Measurements from ENCODE around the gene AKT1S1.
A peak's percentile ranks its signal among the peaks of the same experiment; 100 is the strongest.

AKT1S1 gene

GRCh38 chr19:49870309-49870901 is 6.8 kb downstream of the AKT1S1 start:
- no peak for DNase-seq (ENCODE audit: low read depth in 3 of 3, low spot score in 1 of 3)

GRCh38 chr19:49869484-49870308 is 7.5 kb downstream of the AKT1S1 start:
- peak; percentile 71 to 82 (median 75) for DNase-seq (ENCODE audit: low read depth in 3 of 3, low spot score in 1 of 3)

- DNase-seq (ENCODE audit: low read depth in 3 of 3, low spot score in 1 of 3) = peak in 1 of 3 donors; percentile 62
Measured at GRCh38 chr19:49869009-49869483, 8.1 kb downstream of the AKT1S1 start.

GRCh38 chr19:49866933-49867782 is 10.0 kb downstream of the AKT1S1 start, which contains the start of gene PNKP:
Gene PNKP, minus strand, starts transcription at chr19:49867576. Its CDS starts 372 bp downstream, at chr19:49867204.
- peak; percentile 46 to 95 (median 63) for DNase-seq (ENCODE audit: low read depth in 3 of 3, low spot score in 1 of 3)

- DNase-seq (ENCODE audit: low read depth in 3 of 3, low spot score in 1 of 3) = no peak
Measured at GRCh38 chr19:49864890-49865289, 12.3 kb downstream of the AKT1S1 start.

- no peak for DNase-seq (ENCODE audit: low read depth in 3 of 3, low spot score in 1 of 3)
Measured at GRCh38 chr19:49863935-49864320, 13.2 kb downstream of the AKT1S1 start.

- no peak for DNase-seq (ENCODE audit: low read depth in 3 of 3, low spot score in 1 of 3)
Measured at GRCh38 chr19:49863254-49863934, 13.8 kb downstream of the AKT1S1 start.

GRCh38 chr19:49862391-49863253 is 14.5 kb downstream of the AKT1S1 start:
- DNase-seq (ENCODE audit: low read depth in 3 of 3, low spot score in 1 of 3) = no peak

- no peak for DNase-seq (ENCODE audit: low read depth in 3 of 3, low spot score in 1 of 3)
Measured at GRCh38 chr19:49861541-49862378, 15.4 kb downstream of the AKT1S1 start.

- no peak for DNase-seq (ENCODE audit: low read depth in 3 of 3, low spot score in 1 of 3)
Measured at GRCh38 chr19:49861107-49861506, 16.0 kb downstream of the AKT1S1 start.

GRCh38 chr19:49860336-49861102 is 16.6 kb downstream of the AKT1S1 start:
- DNase-seq (ENCODE audit: low read depth in 3 of 3, low spot score in 1 of 3) = no peak

- DNase-seq (ENCODE audit: low read depth in 3 of 3, low spot score in 1 of 3) = no peak
Measured at GRCh38 chr19:49859682-49860335, 17.3 kb downstream of the AKT1S1 start.

- no peak for DNase-seq (ENCODE audit: low read depth in 3 of 3, low spot score in 1 of 3)
Measured at GRCh38 chr19:49858088-49858985, 18.8 kb downstream of the AKT1S1 start.

- DNase-seq (ENCODE audit: low read depth in 3 of 3, low spot score in 1 of 3) = no peak
Measured at GRCh38 chr19:49857838-49858087, 19.4 kb downstream of the AKT1S1 start.

- DNase-seq (ENCODE audit: low read depth in 3 of 3, low spot score in 1 of 3) = no peak
Measured at GRCh38 chr19:49857061-49857837, 19.9 kb downstream of the AKT1S1 start.

GRCh38 chr19:49856574-49857021 is 20.6 kb downstream of the AKT1S1 start:
- no peak for DNase-seq (ENCODE audit: low read depth in 3 of 3, low spot score in 1 of 3)
